Calu3 (cell line): ENCODE data around the gene LAD1. TPM values are rescaled to one million over a fixed set of nuclear protein-coding genes. Genes with fewer than 3 reads are reported as not detected.

Source experiments
- BruUV-seq: library from RNA; stranded (reverse); fragments of 400-500 nt; replicated peaks from 2 replicates; lab custom pipeline; 2021; lab: Mats Ljungman, UMichigan
- CTCF ChIA-PET: fragments of 300-600 bp; sonication (Branson Sonifier 250); formaldehyde crosslinking; loops from one replicate; lab custom pipeline; 2022; ENCODE audit warnings: antibody characterized with exemption; lab: Charles Lee
- DNase-seq: peaks from one replicate; pipeline ENCODE4 v3.0.0; 2022
- H3K27ac Mint-ChIP-seq: one replicate; pipeline ENCODE4 v1.8.0; 2022; ENCODE audit warnings: mixed read lengths; ENCODE audit not compliant: unreplicated experiment
- H3K27me3 Mint-ChIP-seq: one replicate; pipeline ENCODE4 v1.8.0; 2022; ENCODE audit warnings: mixed read lengths; ENCODE audit not compliant: unreplicated experiment
- H3K36me3 Mint-ChIP-seq: one replicate; pipeline ENCODE4 v1.8.0; 2022; ENCODE audit warnings: mild to moderate bottlenecking, moderate library complexity, mixed read lengths; ENCODE audit not compliant: insufficient read depth, unreplicated experiment
- H3K4me1 Mint-ChIP-seq: one replicate; pipeline ENCODE4 v1.8.0; 2022; ENCODE audit warnings: mild to moderate bottlenecking, low read depth, mixed read lengths; ENCODE audit not compliant: unreplicated experiment
- H3K4me3 Mint-ChIP-seq: one replicate; pipeline ENCODE4 v1.8.0; 2022; ENCODE audit warnings: mild to moderate bottlenecking, low read depth, moderate library complexity, mixed read lengths; ENCODE audit not compliant: unreplicated experiment
- H3K9me3 Mint-ChIP-seq: one replicate; pipeline ENCODE4 v1.8.0; 2022; ENCODE audit warnings: low read depth, mixed read lengths; ENCODE audit not compliant: unreplicated experiment
- CTCF ChIP-seq: fragments of 200-600 bp; IDR thresholded peaks from one replicate; pipeline ENCODE4 v1.8.0; 2022; ENCODE audit warnings: antibody characterized with exemption; ENCODE audit not compliant: unreplicated experiment
- intact Hi-C: fragments of 100-400 bp; cut with micrococcal nuclease; formaldehyde crosslinking; loops from one replicate; pipeline ENCODE4 v1.10.0; 2022; ENCODE audit not compliant: unreplicated experiment
- total RNA-seq: library from RNA; stranded (reverse); gene quantifications from 2 replicates; pipeline ENCODE4 v1.2.3, GENCODE V29; 2022

LAD1 gene
- total RNA-seq, 1 experiment from 2014 or later: 209 TPM

- no peak for DNase-seq
- CTCF ChIA-PET: interaction anchor here (0.6 to 2.9 kb wide), 2 partner anchors 10 to 386 kb away, joined by 3 to 10 read pairs; no protein-coding TSS in a partner anchor
- no peak overlapping the region for H3K4me3 Mint-ChIP-seq
- no TSS peak for BruUV-seq
- H3K36me3 Mint-ChIP-seq: no peaks in the 10 kb centered on the region
- TF ChIP-seq CTCF: no peak
- H3K27me3 Mint-ChIP-seq: peaks cover 80% of the 10 kb centered on the region
- no peaks in the 10 kb centered on the region for H3K9me3 Mint-ChIP-seq
- intact Hi-C loops: no loop called here
- no peak overlapping the region for H3K27ac Mint-ChIP-seq
- H3K4me1 Mint-ChIP-seq: no peaks in the 10 kb centered on the region
Observed at GRCh38 chr1:201357636-201358348, 41.3 kb downstream of the LAD1 start.

DNA sequence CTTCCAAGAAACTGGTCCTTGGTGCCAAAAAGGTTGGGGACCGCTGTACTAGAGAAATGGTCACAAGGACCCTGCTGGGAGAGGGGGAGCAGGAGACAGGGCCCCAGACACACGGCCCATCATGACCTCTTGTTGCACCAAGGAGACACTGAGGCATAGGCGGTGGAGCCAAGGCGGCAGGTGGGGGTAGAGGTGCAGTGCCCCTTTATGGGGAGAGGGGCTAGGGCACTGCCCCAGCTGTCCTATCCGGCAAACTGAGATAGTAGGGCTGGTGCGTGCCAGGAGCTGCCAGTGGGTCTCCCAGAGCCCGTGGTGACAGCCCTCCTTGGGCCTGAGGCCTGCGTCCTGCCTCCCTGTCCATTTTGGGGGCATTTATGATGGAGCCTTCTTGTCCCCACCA, 41.9 kb downstream of the LAD1 start:
- intact Hi-C loops: no loop called here
- no peak for DNase-seq
- no peaks in the 10 kb centered on the region for H3K4me1 Mint-ChIP-seq
- no peak overlapping the region for H3K27ac Mint-ChIP-seq
- no peaks in the 10 kb centered on the region for H3K36me3 Mint-ChIP-seq
- H3K9me3 Mint-ChIP-seq: no peaks in the 10 kb centered on the region
- TF ChIP-seq CTCF: no peak
- BruUV-seq: no TSS peak
- CTCF ChIA-PET: interaction anchor here (2.9 kb wide), 1 partner anchor 10 kb away, joined by 10 read pairs; no protein-coding TSS in a partner anchor
- no peak overlapping the region for H3K4me3 Mint-ChIP-seq
- H3K27me3 Mint-ChIP-seq: peaks cover 76% of the 10 kb centered on the region

DNA sequence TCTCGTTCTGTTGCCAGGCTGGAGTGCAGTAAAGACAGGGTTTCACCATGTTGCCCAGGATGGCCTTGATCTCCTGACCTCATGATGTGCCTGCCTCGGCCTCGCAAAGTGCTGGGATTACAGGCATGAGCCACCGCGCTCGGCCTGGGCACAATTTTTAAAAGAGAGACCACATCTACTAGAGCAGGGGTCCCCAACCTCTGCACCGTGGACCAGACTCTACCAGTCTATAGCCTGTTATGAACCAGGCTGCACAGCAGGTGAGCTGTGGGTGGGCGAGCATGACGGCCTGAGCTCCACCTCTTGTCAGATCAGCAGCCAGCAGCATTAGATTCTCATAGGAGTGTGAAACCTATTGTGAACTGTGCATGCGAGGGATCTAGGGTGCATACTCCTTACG, 42.4 kb downstream of the LAD1 start:
- CTCF ChIA-PET: interaction anchor here (2.9 kb wide), 1 partner anchor 9 kb away, joined by 10 read pairs; no protein-coding TSS in a partner anchor
- H3K4me3 Mint-ChIP-seq: no peak overlapping the region
- H3K9me3 Mint-ChIP-seq: no peaks in the 10 kb centered on the region
- TF ChIP-seq CTCF: no peak
- peaks cover 76% of the 10 kb centered on the region for H3K27me3 Mint-ChIP-seq
- DNase-seq: no peak
- no peak overlapping the region for H3K27ac Mint-ChIP-seq
- no TSS peak for BruUV-seq
- no peaks in the 10 kb centered on the region for H3K36me3 Mint-ChIP-seq
- no peaks in the 10 kb centered on the region for H3K4me1 Mint-ChIP-seq
- intact Hi-C loops: no loop called here

DNA sequence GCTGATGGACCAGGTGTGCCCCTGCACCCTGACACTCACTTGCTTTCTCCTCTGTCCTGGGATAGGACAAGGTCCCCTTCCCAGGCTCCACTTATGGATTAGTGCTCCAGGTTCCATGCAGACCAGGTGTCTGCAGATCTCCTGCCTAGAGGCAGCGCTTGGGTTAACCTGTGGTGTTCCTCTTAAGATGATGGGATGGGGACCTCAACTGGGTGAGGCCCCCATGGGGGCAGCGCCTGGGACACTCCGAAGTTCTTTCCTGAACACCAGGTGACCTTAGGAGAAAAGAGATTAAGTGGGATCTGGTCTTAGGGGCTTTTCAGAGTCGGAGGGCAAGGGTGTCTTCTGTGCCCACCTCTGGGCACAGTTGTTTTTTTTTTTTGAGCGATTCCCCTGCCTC, 42.9 kb downstream of the LAD1 start:
- CTCF ChIA-PET: interaction anchor here (2.9 kb wide), 1 partner anchor 9 kb away, joined by 10 read pairs; no protein-coding TSS in a partner anchor
- H3K27me3 Mint-ChIP-seq: peaks cover 76% of the 10 kb centered on the region
- no TSS peak for BruUV-seq
- no peaks in the 10 kb centered on the region for H3K9me3 Mint-ChIP-seq
- no peaks in the 10 kb centered on the region for H3K36me3 Mint-ChIP-seq
- no peaks in the 10 kb centered on the region for H3K4me1 Mint-ChIP-seq
- DNase-seq: no peak
- TF ChIP-seq CTCF: no peak
- intact Hi-C loops: no loop called here
- H3K27ac Mint-ChIP-seq: no peak overlapping the region
- H3K4me3 Mint-ChIP-seq: no peak overlapping the region
